Measurements from ENCODE around the gene KRT14.
A peak's percentile ranks its signal among the peaks of the same experiment; 100 is the strongest.
"Not testable (repeated sequence)": the region's sequence is repeated elsewhere in the genome, so short reads cannot be mapped to it uniquely, and the experiment has no call there.

The KRT14 gene

GRCh38 chr17:41578538-41578937 is 8.2 kb downstream of the KRT14 start:
- DNase-seq (ENCODE audit: low read depth) = no peak

GRCh38 chr17:41576740-41577139 is 10.0 kb downstream of the KRT14 start:
- not testable (repeated sequence) for DNase-seq (ENCODE audit: low read depth)

- DNase-seq (ENCODE audit: low read depth) = no peak
Observed at GRCh38 chr17:41575336-41575735, 11.4 kb downstream of the KRT14 start.

GRCh38 chr17:41571561-41572434 is 14.9 kb downstream of the KRT14 start, which contains the start of gene KRT9:
Gene KRT9, minus strand, starts transcription at chr17:41572059. Its CDS starts 67 bp downstream, at chr17:41571992.
- no peak for DNase-seq (ENCODE audit: low read depth)

GRCh38 chr17:41567317-41567716 is 19.4 kb downstream of the KRT14 start:
- DNase-seq (ENCODE audit: low read depth) = no peak

- no peak for DNase-seq (ENCODE audit: low read depth)
Observed at GRCh38 chr17:41565338-41565737, 21.4 kb downstream of the KRT14 start.

- DNase-seq (ENCODE audit: low read depth) = no peak
Observed at GRCh38 chr17:41563607-41564170, 23.0 kb downstream of the KRT14 start.

GRCh38 chr17:41561554-41561953 is 25.1 kb downstream of the KRT14 start:
- DNase-seq (ENCODE audit: low read depth) = no peak

GRCh38 chr17:41559548-41559947 is 27.1 kb downstream of the KRT14 start:
- no peak for DNase-seq (ENCODE audit: low read depth)

- no peak for DNase-seq (ENCODE audit: low read depth)
Observed at GRCh38 chr17:41556931-41557330, 29.8 kb downstream of the KRT14 start.

GRCh38 chr17:41556306-41556705 is 30.4 kb downstream of the KRT14 start:
- DNase-seq (ENCODE audit: low read depth) = no peak

GRCh38 chr17:41555105-41555887 is 31.4 kb downstream of the KRT14 start:
- no peak for DNase-seq (ENCODE audit: low read depth)

GRCh38 chr17:41553987-41554680 is 32.6 kb downstream of the KRT14 start:
- no peak for DNase-seq (ENCODE audit: low read depth)

GRCh38 chr17:41553176-41553575 is 33.5 kb downstream of the KRT14 start:
- DNase-seq (ENCODE audit: low read depth) = no peak

GRCh38 chr17:41552455-41552854 is 34.2 kb downstream of the KRT14 start:
- DNase-seq (ENCODE audit: low read depth) = no peak

- DNase-seq (ENCODE audit: low read depth) = no peak
Observed at GRCh38 chr17:41551365-41551764, 35.3 kb downstream of the KRT14 start.

- no peak for DNase-seq (ENCODE audit: low read depth)
Observed at GRCh38 chr17:41549596-41550039, 37.1 kb downstream of the KRT14 start.

- peak; percentile 72 for DNase-seq (ENCODE audit: low read depth)
Observed at GRCh38 chr17:41548844-41549595, 37.7 kb downstream of the KRT14 start.

- peak; percentile 12 for DNase-seq (ENCODE audit: low read depth)
Observed at GRCh38 chr17:41547921-41548843, 38.5 kb downstream of the KRT14 start.

- DNase-seq (ENCODE audit: low read depth) = no peak
Observed at GRCh38 chr17:41547378-41547841, 39.3 kb downstream of the KRT14 start.
